SIG-M5 treated with dmso at 0.1 percent for 504 hours (cell line): ENCODE results near the gene TET1.
"Not testable (repeated sequence)": the region's sequence is repeated elsewhere in the genome, so short reads cannot be mapped to it uniquely, and the experiment has no call there.

ENCODE experiments used
- DNase-seq: peaks from one replicate; lab custom pipeline; 2025; ENCODE audit not compliant: unreplicated experiment; lab: John Stamatoyannopoulos, UW

TET1 gene

GRCh38 chr10:68696018-68696417 lies 135.9 kb downstream of the TET1 start:
- no peak for DNase-seq

- DNase-seq, result no peak
Measured at GRCh38 chr10:68697106-68697505, 137.0 kb downstream of the TET1 start.

- DNase-seq, result no peak
Measured at GRCh38 chr10:68700197-68700596, 140.1 kb downstream of the TET1 start.

- DNase-seq, result no peak
Measured at GRCh38 chr10:68705548-68705947, 145.4 kb downstream of the TET1 start.

GRCh38 chr10:68708987-68709386 lies 148.8 kb downstream of the TET1 start:
- not testable (repeated sequence) for DNase-seq

- DNase-seq, result not testable (repeated sequence)
Measured at GRCh38 chr10:68713065-68713464, 152.9 kb downstream of the TET1 start.

GRCh38 chr10:68717435-68717834 lies 157.3 kb downstream of the TET1 start:
- no peak for DNase-seq

GRCh38 chr10:68720793-68721672 lies 160.9 kb downstream of the TET1 start, which contains the start of gene CCAR1:
TSS of gene CCAR1 (plus strand) at chr10:68721239. CDS start at chr10:68722505, 1,266 bp downstream.
- DNase-seq, result peak; percentile 96

GRCh38 chr10:68721673-68722335 lies 161.7 kb downstream of the TET1 start:
- DNase-seq, result no peak

- no peak for DNase-seq
Measured at GRCh38 chr10:68725016-68725415, 164.9 kb downstream of the TET1 start.

- DNase-seq, result no peak
Measured at GRCh38 chr10:68727146-68727545, 167.0 kb downstream of the TET1 start.

- DNase-seq, result no peak
Measured at GRCh38 chr10:68732651-68733050, 172.5 kb downstream of the TET1 start.

GRCh38 chr10:68734349-68734748 lies 174.2 kb downstream of the TET1 start:
- DNase-seq, result no peak

- no peak for DNase-seq
Measured at GRCh38 chr10:68735119-68735518, 175.0 kb downstream of the TET1 start.

GRCh38 chr10:68735739-68736138 lies 175.6 kb downstream of the TET1 start:
- not testable (repeated sequence) for DNase-seq

- DNase-seq, result not testable (repeated sequence)
Measured at GRCh38 chr10:68740676-68741075, 180.5 kb downstream of the TET1 start.

GRCh38 chr10:68742397-68742796 lies 182.3 kb downstream of the TET1 start:
- DNase-seq, result no peak
